Right ventricle myocardium superior (tissue), 1 donor: ENCODE measurements around the gene RNF144B. TPM values are rescaled to one million over a fixed set of nuclear protein-coding genes. Genes with fewer than 3 reads are reported as not detected.

Experiments used
- ATAC-seq: fragments of 200-7000 bp; cut with Tn5 transposase; one replicate; pipeline ENCODE4 v1.9.1; 2020; ENCODE audit warnings: mild to moderate bottlenecking; ENCODE audit not compliant: poor library complexity
- DNase-seq: peaks from one replicate; pipeline ENCODE4 v3.0.0-alpha.2; 2020
- intact Hi-C: fragments of 100-400 bp; cut with DNase I; formaldehyde crosslinking; loops from one replicate; pipeline ENCODE4 v1.11.2; 2022
- total RNA-seq: library from RNA; stranded (reverse); fragmentation: NEBNext Ultra II Directional; extraction: Animal tissue kit (Norgen Biotek cat#: 25700); gene quantifications from one replicate; pipeline ENCODE4 v1.2.1, GENCODE V29; 2021
- donor health status: DM: no; HTN: yes; CAD: no; lungs with severe emphysema.

Gene RNF144B
- total RNA-seq, 1 donor from 2014 or later = 17.1 TPM

DNA sequence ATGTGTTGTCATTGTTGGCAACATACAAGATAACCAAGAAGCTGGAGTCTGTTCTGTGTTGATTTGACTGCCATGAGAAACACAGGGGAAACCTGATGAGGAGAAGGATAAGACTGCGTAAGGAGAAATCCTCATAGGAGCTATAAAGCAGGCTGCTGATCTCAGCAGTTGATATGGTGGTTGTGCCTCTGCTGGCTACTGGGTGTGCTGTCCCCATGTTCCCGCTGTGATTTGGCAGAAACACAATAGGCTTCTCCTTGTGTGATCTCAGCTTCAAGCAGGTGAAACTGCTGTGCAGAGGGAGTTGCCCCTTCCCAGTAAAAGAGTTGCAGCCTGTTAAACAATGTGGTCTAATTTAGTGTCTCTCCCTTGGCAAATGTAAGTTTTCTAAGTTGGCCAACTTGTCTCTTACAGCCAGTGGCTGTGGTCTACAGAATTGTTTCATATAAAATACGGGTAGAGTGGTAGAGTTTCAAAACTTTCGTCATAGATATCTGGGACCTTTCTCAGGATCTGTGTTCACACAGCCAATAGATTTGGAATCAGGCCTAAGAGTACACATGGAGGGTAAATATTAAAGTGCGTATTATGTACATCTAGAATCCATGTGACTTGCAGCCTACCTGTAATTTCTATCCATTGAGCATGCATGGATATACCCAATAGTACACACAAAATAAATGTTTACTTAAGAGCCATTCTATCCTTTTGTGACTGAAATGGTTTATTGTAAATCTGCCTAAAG lies 78.4 kb downstream of the RNF144B start:
- DNase-seq = no peak
- no peak for ATAC-seq
- intact Hi-C loops = no loop called here

DNA sequence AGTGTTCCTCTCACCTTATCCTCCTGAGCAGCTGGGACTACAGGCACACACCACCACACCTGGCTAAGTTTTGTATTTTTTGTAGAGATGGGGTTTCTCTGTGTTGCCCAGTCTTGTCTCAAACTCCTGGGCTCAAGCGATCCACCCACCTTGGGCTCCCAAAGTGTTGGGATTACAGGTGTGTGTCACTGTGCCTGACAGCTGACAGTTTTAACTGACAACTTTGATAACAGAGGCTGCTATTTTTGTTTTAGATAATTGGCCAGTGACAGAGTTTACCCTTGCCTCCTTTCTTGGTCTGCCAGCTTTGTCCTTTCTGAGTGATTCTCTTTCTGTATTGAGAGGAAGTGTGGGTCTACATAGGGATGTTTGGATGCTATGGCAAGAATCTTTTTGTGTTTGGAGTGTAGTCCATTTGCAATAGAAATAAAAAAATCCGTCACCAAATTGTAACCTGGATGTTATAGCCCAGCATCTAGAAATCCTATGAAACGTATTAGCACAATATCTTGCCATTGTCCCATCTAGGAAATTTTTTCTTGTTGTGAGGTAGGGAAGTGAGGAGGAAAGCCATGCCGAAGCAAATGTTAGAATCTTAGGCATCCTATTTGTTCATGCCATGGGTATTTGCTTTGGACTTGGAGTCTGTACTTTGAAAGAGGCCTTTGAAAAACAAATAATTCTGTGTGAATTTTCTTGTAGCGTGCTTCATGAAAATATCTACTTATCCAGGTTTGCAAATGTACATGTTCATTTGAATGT lies 80.8 kb downstream of the RNF144B start:
- ATAC-seq (peak; percentile 43), DNase-seq (no peak)
- intact Hi-C loops = no loop called here

- intact Hi-C loops = no loop called here
- ATAC-seq (no peak), DNase-seq (no peak)
Measured at GRCh38 chr6:18468503-18468843, 81.3 kb downstream of the RNF144B start.

- intact Hi-C loops = no loop called here
- no peak for ATAC-seq
- DNase-seq = no peak
Measured at GRCh38 chr6:18469536-18469935, 82.4 kb downstream of the RNF144B start.

DNA sequence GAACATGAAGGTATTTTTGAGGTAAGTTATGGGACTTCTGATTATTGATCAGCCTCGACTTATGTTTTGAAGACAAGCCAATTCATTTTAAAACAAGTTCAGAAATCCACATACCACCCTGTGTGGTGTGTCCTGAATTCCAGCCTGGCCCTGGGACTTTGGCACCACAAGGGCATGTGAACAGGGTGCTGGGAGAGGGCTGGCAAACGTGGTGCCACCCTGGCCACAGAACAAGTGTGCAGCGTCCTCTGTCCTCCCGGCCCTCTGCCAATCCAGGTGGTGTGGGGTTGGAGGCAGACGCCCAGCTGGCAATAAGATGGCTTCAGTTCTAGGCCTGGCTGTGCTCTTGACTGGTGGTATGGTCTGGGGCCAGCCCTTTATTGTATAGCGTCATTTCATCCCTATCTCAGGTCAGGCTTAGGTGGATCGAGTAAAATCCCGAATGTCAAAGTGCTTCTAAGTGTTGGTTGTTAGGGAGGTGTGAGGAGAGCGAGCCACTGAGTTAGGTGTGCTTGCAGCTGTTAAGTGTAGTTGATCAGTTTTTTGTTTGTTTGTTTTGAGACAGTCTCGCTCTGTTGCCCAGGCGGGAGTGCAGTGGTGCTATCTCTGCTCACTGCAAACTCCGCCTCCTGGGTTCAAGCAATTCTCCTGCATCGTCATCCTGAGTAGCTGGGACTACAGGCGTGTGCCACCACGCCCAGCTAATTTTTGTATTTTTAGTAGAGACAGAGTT lies 84.2 kb downstream of the RNF144B start:
- DNase-seq (no peak), ATAC-seq (peak; percentile 18)
- intact Hi-C loops = no loop called here

GRCh38 chr6:18472941-18473340 lies 85.8 kb downstream of the RNF144B start:
- no peak for ATAC-seq
- no peak for DNase-seq
- intact Hi-C loops = no loop called here

DNA sequence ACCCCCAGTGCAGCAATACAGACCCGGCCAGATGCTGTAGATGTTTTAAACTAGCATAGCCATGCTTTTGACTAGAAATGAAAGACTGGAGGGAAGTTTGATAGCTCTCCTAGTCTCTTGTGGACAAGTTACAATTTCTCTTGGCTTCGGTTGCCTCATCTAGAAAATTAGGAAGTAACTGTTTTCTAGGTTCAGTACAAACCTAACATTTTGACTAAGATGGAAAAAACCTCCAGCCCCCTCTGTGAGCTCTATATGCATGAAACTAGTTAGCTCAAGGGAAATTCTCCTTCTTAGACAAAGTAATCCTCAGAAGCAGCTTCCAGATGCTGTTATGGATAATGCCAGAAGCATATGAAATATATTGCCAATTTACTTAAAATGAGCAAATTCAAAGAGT lies 86.6 kb downstream of the RNF144B start:
- DNase-seq = no peak
- intact Hi-C loops = no loop called here
- no peak for ATAC-seq

GRCh38 chr6:18477301-18477941 lies 90.3 kb downstream of the RNF144B start:
- intact Hi-C loops = no loop called here
- ATAC-seq (peak; percentile 31), DNase-seq (no peak)

DNA sequence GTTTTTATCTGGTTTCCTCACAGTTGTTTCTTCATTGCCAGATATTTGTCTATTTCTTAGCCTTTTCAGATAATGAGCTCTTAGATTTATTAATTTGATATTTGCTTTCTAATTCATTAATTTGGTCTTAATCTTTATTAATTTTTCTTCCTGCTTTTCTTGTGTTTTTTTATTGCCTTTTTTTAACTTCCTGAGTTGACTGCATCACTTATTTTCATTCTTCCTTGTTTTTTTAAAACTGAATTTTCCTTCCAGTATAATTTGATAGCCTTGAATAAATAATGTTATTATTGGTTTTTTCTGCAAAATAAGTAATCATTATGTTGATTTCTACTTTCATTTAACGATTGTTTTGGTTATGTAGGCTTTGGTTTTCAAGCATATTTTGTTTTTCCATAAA lies 91.5 kb downstream of the RNF144B start:
- intact Hi-C loops = no loop called here
- DNase-seq (no peak), ATAC-seq (no peak)

DNA sequence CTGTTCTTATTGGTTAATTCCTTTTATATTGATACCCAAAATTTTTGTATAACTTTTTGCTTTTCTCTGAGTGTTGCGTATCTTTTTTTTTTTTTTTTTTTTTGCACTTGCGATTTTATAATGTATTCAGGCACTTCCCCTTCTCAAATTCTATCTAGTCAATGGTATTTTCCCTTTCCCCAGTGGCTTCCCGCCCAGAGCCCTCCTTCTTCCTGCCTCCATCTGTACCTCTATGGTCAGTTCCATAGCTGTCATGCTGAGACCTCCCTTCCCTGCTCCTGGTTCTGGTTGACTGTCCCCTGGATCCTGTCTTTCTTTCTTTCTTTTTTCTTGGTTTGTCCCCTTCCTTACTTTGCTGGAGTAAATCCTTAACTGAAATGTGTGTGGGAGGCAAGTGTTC lies 94.7 kb downstream of the RNF144B start:
- ATAC-seq (no peak), DNase-seq (no peak)
- intact Hi-C loops = no loop called here

DNA sequence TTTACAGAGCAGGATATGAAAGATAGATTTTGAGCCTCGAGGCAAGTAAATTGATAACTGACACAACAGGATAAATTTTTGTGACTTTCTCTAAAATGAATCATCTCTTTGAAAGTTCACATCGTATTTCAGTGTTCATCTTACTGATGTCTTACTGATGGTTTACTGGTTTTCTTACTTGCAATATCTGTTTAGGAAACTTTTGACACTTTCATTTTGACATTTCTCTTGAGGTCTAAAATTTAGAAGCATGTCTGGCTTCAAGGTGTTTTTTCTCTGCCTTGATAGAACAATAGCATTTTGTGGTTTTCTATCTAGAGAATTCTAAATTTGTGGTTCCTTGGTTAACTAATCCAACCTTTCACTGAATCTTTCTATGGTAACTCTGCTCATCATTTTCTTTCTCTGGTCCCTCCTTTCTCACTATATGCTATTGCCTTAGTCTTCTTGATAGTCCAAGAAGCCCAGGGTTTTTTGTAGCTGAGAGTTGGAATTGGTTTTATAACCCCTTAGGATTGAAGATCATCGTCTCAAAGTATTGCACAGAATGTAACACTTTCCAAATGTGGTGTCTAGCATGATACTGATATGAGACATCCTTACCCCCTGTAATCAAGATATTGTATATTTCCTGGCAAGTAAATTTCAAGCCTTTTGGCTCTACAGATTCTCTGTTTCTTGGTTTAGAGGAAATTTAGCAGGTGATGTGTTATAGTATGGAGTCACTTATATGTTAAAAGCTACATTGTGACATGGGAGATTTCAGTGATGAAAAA lies 98.7 kb downstream of the RNF144B start:
- ATAC-seq (no peak), DNase-seq (no peak)
- intact Hi-C loops = loop anchor here (5.0 kb wide), 1 partner anchor 159 kb away; no protein-coding TSS in a partner anchor

DNA sequence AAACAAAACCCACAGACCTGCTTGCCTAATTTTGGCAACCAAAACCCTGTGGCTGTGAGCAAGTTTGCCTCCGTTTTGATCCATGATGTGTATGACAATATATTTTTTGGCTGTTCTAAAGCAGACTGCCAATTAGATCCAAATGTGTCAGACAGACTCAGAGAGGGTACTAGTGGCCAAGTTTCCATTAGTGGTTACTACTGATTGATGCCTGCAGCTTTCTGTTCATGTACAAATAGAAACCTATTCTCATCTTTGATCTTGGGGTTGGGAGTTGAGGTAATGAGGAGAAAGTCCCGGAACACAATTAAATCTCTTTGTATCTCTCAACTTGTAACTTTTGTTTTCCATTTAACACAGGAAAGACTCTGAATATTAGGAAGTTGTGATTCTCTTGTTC lies 100.9 kb downstream of the RNF144B start:
- no peak for ATAC-seq
- DNase-seq = no peak
- intact Hi-C loops = loop anchor here (5.0 kb wide), 1 partner anchor 161 kb away; no protein-coding TSS in a partner anchor

GRCh38 chr6:18488526-18489270 lies 101.5 kb downstream of the RNF144B start:
- intact Hi-C loops = loop anchor here (5.0 kb wide), 1 partner anchor 161 kb away; no protein-coding TSS in a partner anchor
- no peak for ATAC-seq

GRCh38 chr6:18489335-18489734 lies 102.2 kb downstream of the RNF144B start:
- intact Hi-C loops = loop anchor here (5.0 kb wide), 1 partner anchor 162 kb away; no protein-coding TSS in a partner anchor
- ATAC-seq (no peak), DNase-seq (no peak)

More at GRCh38 chr6:18488526-18489270, 101.5 kb downstream of the RNF144B start:
- no peak for DNase-seq

GRCh38 chr6:18491308-18492045 lies 104.3 kb downstream of the RNF144B start:
- intact Hi-C loops = no loop called here
- DNase-seq (no peak), ATAC-seq (no peak)

GRCh38 chr6:18492972-18493371 lies 105.8 kb downstream of the RNF144B start:
- DNase-seq (no peak), ATAC-seq (no peak)
- intact Hi-C loops = no loop called here

DNA sequence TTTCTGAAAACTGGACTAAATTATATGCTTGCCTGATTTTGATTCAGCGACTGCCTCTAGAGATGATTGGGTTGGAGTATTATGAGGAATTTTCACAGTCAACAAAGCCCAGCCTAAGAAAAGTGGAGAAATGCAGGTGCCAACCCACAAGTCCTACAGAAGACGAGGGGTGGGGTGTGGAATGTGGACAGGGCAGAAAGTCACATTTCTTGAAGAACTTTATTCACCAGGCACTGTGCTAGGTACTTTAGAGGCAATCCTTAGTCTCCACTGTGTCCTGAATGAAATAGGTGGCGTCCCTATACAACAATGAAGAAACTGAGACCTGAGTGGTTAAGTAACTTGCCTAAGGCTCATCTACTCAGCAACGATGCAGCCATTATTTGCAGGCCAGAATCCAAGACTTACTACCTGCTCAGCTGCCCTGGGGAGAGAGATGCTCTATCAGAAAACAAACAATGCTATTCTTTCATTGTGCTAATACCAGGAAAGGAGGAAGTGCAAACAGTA lies 106.3 kb downstream of the RNF144B start:
- DNase-seq (no peak), ATAC-seq (no peak)
- intact Hi-C loops = no loop called here
